Stimulated activated CD8-positive, alpha-beta memory T cell treated with anti-CD3 and anti-CD28 coated beads, Interleukin-12 subunit alpha, Interleukin-12 subunit beta, amount 100 ng/mL, for 1 hour (primary cell): ENCODE measurements around the gene RNF26.

ENCODE experiments used
- DNase-seq: peaks from one replicate; pipeline ENCODE4 v3.0.0-alpha.2; 2020; ENCODE audit warnings: low read depth

Gene RNF26

GRCh38 chr11:119316016-119316728, 18.2 kb upstream of the RNF26 start:
- no peak for DNase-seq

GRCh38 chr11:119316729-119317591, 17.4 kb upstream of the RNF26 start, which contains the start of gene MCAM:
Gene MCAM, minus strand, starts transcription at chr11:119317130. Its CDS starts 29 bp downstream, at chr11:119317101.
- no peak for DNase-seq

- DNase-seq: no peak
Measured at GRCh38 chr11:119317592-119318239, 16.6 kb upstream of the RNF26 start.

- DNase-seq: no peak
Measured at GRCh38 chr11:119318240-119319135, 15.8 kb upstream of the RNF26 start.

GRCh38 chr11:119319136-119319699, 15.1 kb upstream of the RNF26 start:
- DNase-seq: no peak

GRCh38 chr11:119319700-119320239, 14.6 kb upstream of the RNF26 start:
- DNase-seq: no peak

- no peak for DNase-seq
Measured at GRCh38 chr11:119320240-119320775, 14.0 kb upstream of the RNF26 start.

GRCh38 chr11:119320776-119321524, 13.4 kb upstream of the RNF26 start:
- DNase-seq: no peak

GRCh38 chr11:119322360-119322739, 12.0 kb upstream of the RNF26 start:
- DNase-seq: no peak

GRCh38 chr11:119322921-119323531, 11.3 kb upstream of the RNF26 start:
- no peak for DNase-seq

GRCh38 chr11:119323532-119324033, 10.7 kb upstream of the RNF26 start:
- peak; percentile 70 for DNase-seq

GRCh38 chr11:119324189-119324588, 10.1 kb upstream of the RNF26 start:
- no peak for DNase-seq

GRCh38 chr11:119329320-119329719, 5.0 kb upstream of the RNF26 start:
- DNase-seq: no peak

GRCh38 chr11:119330237-119330636, 4.1 kb upstream of the RNF26 start:
- no peak for DNase-seq

GRCh38 chr11:119332111-119332765, 2.1 kb upstream of the RNF26 start:
- DNase-seq: no peak

- DNase-seq: no peak
Measured at GRCh38 chr11:119335091-119335654, 846 bp downstream of the RNF26 start.

GRCh38 chr11:119335655-119336543, 1.6 kb downstream of the RNF26 start:
- DNase-seq: no peak
